K562 (cell line): Measurements from ENCODE around the gene PHF1. TPM values are rescaled to one million over a fixed set of nuclear protein-coding genes. Genes with fewer than 3 reads are reported as not detected.

Experiments
- AFF1 ChIP-seq, 2 experiments: fragments of 450-650 bp; IDR thresholded peaks; 2 replicates each; pipeline ENCODE4 v1.6.1; 2018; ENCODE audit warnings: mild to moderate bottlenecking in 2 of 2, low read depth in 1 of 2; ENCODE audit not compliant: partially characterized antibody in 2 of 2
- CEBPG ChIP-seq, 3 experiments: fragments of 200-800 bp in 1 of 3; sonication (Bioruptor generic) in 1 of 3; sonication (generic) in 1 of 3; formaldehyde crosslinking in 1 of 3; IDR thresholded peaks in 2 of 3; conservative IDR thresholded peaks in 1 of 3; 2 replicates each; pipeline versions ENCODE4 v1.6.1 to v1.8.0; 2016 to 2022; ENCODE audit warnings: missing compliant biosample characterization in 2 of 3, missing genetic modification characterization in 2 of 3, mild to moderate bottlenecking in 1 of 3, missing genetic modification reagents in 1 of 3
- EP400 ChIP-seq: fragments of 450-650 bp; IDR thresholded peaks from 2 replicates; pipeline ENCODE4 v1.6.1; 2017; ENCODE audit warnings: antibody characterized with exemption, mild to moderate bottlenecking, moderate library complexity
- KDM4B ChIP-seq, 2 experiments: fragments of 450-650 bp in 1 of 2; sonication (generic) in 1 of 2; IDR thresholded peaks; 2 replicates each; pipeline ENCODE4 v1.6.1; 2016 to 2017; ENCODE audit warnings: borderline replicate concordance in 2 of 2, antibody characterized with exemption in 1 of 2, low read depth in 1 of 2, mild to moderate bottlenecking in 1 of 2
- ZBTB33 ChIP-seq: sonication (generic); formaldehyde crosslinking; IDR thresholded peaks from 2 replicates; pipeline ENCODE4 v1.8.1; 2023; ENCODE audit warnings: mild to moderate bottlenecking, missing genetic modification reagents
- ZMIZ1 ChIP-seq, 2 experiments: fragments of 150-350 bp in 1 of 2; IDR thresholded peaks; 2 replicates each; pipeline ENCODE4 v1.6.1; 2012 to 2016; ENCODE audit warnings: low read depth in 2 of 2, low read length in 2 of 2, mild to moderate bottlenecking in 1 of 2, moderate library complexity in 1 of 2
- ZNF280B ChIP-seq: fragments of 250-450 bp; sonication (Bioruptor Pico); IDR thresholded peaks from 2 replicates; pipeline ENCODE4 v1.5.1; 2021; ENCODE audit warnings: mild to moderate bottlenecking
- ZNF639 ChIP-seq, 2 experiments: fragments of 200-800 bp in 1 of 2; sonication (Bioruptor generic) in 1 of 2; sonication (generic) in 1 of 2; formaldehyde crosslinking in 1 of 2; IDR thresholded peaks in 1 of 2; conservative IDR thresholded peaks in 1 of 2; 2 replicates each; pipeline versions ENCODE4 v1.5.0 to v1.6.1; 2016 to 2020; ENCODE audit warnings: missing compliant biosample characterization in 1 of 2, missing genetic modification characterization in 1 of 2, missing genetic modification reagents in 1 of 2
- ZNF644 ChIP-seq: fragments of 200-800 bp; sonication (Bioruptor generic); IDR thresholded peaks from 2 replicates; pipeline ENCODE4 v1.6.1; 2016; ENCODE audit warnings: low read depth, missing genetic modification characterization, missing compliant biosample characterization
- polyA plus RNA-seq, 8 experiments: library from polyadenylated mRNA; depleted of rRNA in 4 of 8; stranded (reverse) in 5 of 8; unstranded in 3 of 8; fragments of >200 nt; fragmentation: Nextera tagmentation in 2 of 8; fragmentation: Illumina TruSeq in 1 of 8; extraction: Ambion mirVana in 2 of 8; extraction: Trizol in 1 of 8; gene quantifications; 2 replicates each; pipeline versions ENCODE4 v1.2.1 to v1.2.3, GENCODE V29; 2011 to 2014; ENCODE audit warnings: inconsistent platforms in 1 of 8, missing spikeins in 1 of 8
- total RNA-seq, 7 experiments: library from RNA; depleted of rRNA in 6 of 7; stranded (reverse); fragments of >200 nt in 6 of 7; fragmentation: Illumina TruSeq in 2 of 7; extraction: Trizol in 2 of 7; gene quantifications; 2 replicates each; pipeline versions ENCODE4 v1.2.1 to v1.2.3, GENCODE V29; 2011 to 2021; ENCODE audit warnings: low replicate concordance in 1 of 7

The PHF1 gene
- total and polyA plus RNA-seq, 9 of the 15 experiments (the other 6 are each of a cell fraction or from before 2014, with no cell fraction given) = 3.7 to 64.2 (median 33.7) TPM

GRCh38 chr6:33425668-33426577 lies 15.1 kb downstream of the PHF1 start (continued):
- TF ChIP-seq ZBTB33 (peak; percentile 69), EP400 (peak; percentile 91), ZNF639 (CRISPR knock-in tag; conservative IDR thresholded peaks at IDR 0.05 in 1 of 2, IDR thresholded peaks at IDR 0.05 in 1 of 2) (peak in 1 of 2 experiments; percentile 100; a peak in 2 of 4 replicates), ZNF644 (tag) (no peak), CEBPG (CRISPR knock-in tag; IDR thresholded peaks at IDR 0.05) (peak; percentile 22; the same call in 1 of the 2 replicates), CEBPG (tag; conservative IDR thresholded peaks at IDR 0.05 in 1 of 2, IDR thresholded peaks at IDR 0.05 in 1 of 2) (no peak), KDM4B (IDR thresholded peaks at IDR 0.05; ENCODE audit: borderline replicate concordance in 2 of 2, low read depth in 1 of 2) (peak in 1 of 2 experiments; percentile 79; a peak in 1 of 4 replicates), ZNF280B (no peak), AFF1 (IDR thresholded peaks at IDR 0.05; ENCODE audit: low read depth in 1 of 2, partially characterized antibody in 2 of 2) (peak in 1 of 2 experiments; percentile 40), ZMIZ1 (IDR thresholded peaks at IDR 0.05; ENCODE audit: low read depth in 2 of 2, low read length in 2 of 2) (0 out of 4 replicates have a peak, but pooled peaks of 1 of the 2 experiments have one; percentile 17)
